Osteocyte (in vitro differentiated cells): ENCODE results near the gene PCBP2. TPM values are rescaled to one million over a fixed set of nuclear protein-coding genes. Genes with fewer than 3 reads are reported as not detected.
A peak's percentile ranks its signal among the peaks of the same experiment; 100 is the strongest.

Source experiments
- DNase-seq: peaks from one replicate; pipeline ENCODE4 v3.0.0; 2021; ENCODE audit warnings: mixed read lengths; ENCODE audit not compliant: unreplicated experiment; ENCODE audit errors: extremely low spot score
- H3K27ac Mint-ChIP-seq: one replicate; pipeline ENCODE4 v1.8.0; 2021; ENCODE audit warnings: mild to moderate bottlenecking, mixed read lengths; ENCODE audit not compliant: unreplicated experiment
- H3K27me3 Mint-ChIP-seq: one replicate; pipeline ENCODE4 v1.8.0; 2021; ENCODE audit warnings: mixed read lengths; ENCODE audit not compliant: unreplicated experiment
- H3K36me3 Mint-ChIP-seq: one replicate; pipeline ENCODE4 v1.8.0; 2021; ENCODE audit warnings: mixed read lengths; ENCODE audit not compliant: unreplicated experiment
- H3K4me1 Mint-ChIP-seq: one replicate; pipeline ENCODE4 v1.8.0; 2021; ENCODE audit warnings: mixed read lengths; ENCODE audit not compliant: unreplicated experiment
- H3K4me3 Mint-ChIP-seq: one replicate; pipeline ENCODE4 v1.8.0; 2021; ENCODE audit warnings: mild to moderate bottlenecking, moderate library complexity, mixed read lengths; ENCODE audit not compliant: unreplicated experiment
- H3K9me3 Mint-ChIP-seq: one replicate; pipeline ENCODE4 v1.8.0; 2021; ENCODE audit warnings: mixed read lengths; ENCODE audit not compliant: unreplicated experiment
- CTCF ChIP-seq: fragments of 200-600 bp; sonication (generic); IDR thresholded peaks from 2 replicates; pipeline ENCODE4 v1.5.0; 2021; ENCODE audit warnings: antibody characterized with exemption, mild to moderate bottlenecking, moderate library complexity
- total RNA-seq: library from RNA; stranded (reverse); gene quantifications from 2 replicates; pipeline ENCODE4 v1.2.1, GENCODE V29; 2021

PCBP2 gene
- total RNA-seq, 1 donor from 2014 or later: 984 TPM

DNA sequence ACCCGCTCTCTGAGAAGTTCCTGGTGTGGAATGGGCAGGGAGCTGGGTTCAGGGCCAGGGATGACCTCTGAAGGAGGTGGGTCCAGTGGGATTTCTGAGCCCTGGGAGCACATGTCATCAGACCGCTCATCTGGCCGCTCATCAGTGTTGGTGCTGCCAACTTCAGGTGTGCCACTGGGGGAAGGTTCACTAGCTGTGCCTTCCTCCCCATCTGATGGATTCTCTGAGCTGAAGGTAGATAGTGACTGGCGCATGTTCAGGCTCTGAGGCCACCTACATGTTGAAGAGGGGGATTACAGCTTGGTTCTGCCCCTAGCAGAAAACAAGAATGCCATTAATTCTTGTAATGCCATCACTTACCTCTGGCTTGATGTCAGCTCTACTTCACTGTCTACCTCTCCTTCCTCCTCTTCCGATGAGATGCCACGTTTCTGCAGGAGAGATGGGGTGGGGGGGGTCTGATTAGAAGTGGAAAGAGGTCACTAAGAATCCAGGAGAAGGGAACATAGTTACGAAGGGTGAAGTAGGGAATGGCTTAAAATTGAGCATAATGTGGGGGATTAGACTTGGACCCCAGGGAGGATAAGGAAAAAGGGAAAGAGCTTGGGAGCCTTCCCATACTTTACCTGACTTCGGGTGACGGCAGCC, 30.2 kb downstream of the PCBP2 start:
- Mint-ChIP-seq H3K4me3 (no peak overlapping the region), H3K36me3 (peaks cover 34% of the 10 kb centered on the region)
- peak; percentile 25 for TF ChIP-seq CTCF

GRCh38 chr12:53482626-53483168, 30.8 kb downstream of the PCBP2 start:
- Mint-ChIP-seq H3K27me3 (no peaks in the 10 kb centered on the region), H3K36me3 (peaks cover 31% of the 10 kb centered on the region), H3K27ac (peak overlapping the region; percentile 71), H3K4me3 (no peak overlapping the region), H3K4me1 (peaks cover 10% of the 10 kb centered on the region), H3K9me3 (no peaks in the 10 kb centered on the region)
- DNase-seq: no peak
- TF ChIP-seq CTCF: no peak

More for the DNA sequence above, 30.2 kb downstream of the PCBP2 start:
- no peak for DNase-seq
- H3K4me1 Mint-ChIP-seq: peaks cover 10% of the 10 kb centered on the region
- H3K27me3 Mint-ChIP-seq: no peaks in the 10 kb centered on the region
- H3K9me3 Mint-ChIP-seq: no peaks in the 10 kb centered on the region
- peak overlapping the region; percentile 71 for H3K27ac Mint-ChIP-seq

- Mint-ChIP-seq H3K9me3 (no peaks in the 10 kb centered on the region), H3K36me3 (peaks cover 29% of the 10 kb centered on the region), H3K27me3 (no peaks in the 10 kb centered on the region), H3K4me1 (peaks cover 6% of the 10 kb centered on the region), H3K4me3 (no peak overlapping the region), H3K27ac (no peak overlapping the region)
- no peak for TF ChIP-seq CTCF
- DNase-seq: no peak
These were observed 31.5 kb downstream of the PCBP2 start for GRCh38 chr12:53483225-53483978.

GRCh38 chr12:53483979-53484377, 32.1 kb downstream of the PCBP2 start:
- peaks cover 27% of the 10 kb centered on the region for H3K36me3 Mint-ChIP-seq

More at GRCh38 chr12:53483979-53484377, 32.1 kb downstream of the PCBP2 start:
- Mint-ChIP-seq H3K27me3 (no peaks in the 10 kb centered on the region), H3K4me3 (no peak overlapping the region), H3K27ac (no peak overlapping the region), H3K4me1 (peaks cover 6% of the 10 kb centered on the region), H3K9me3 (no peaks in the 10 kb centered on the region)
- DNase-seq: no peak
- TF ChIP-seq CTCF: no peak
